GM04504 (cell line): ENCODE data around the gene LCNL1.

ENCODE experiments used
- DNase-seq: peaks from one replicate; pipeline ENCODE4 v3.0.0-alpha.2; 2012; ENCODE audit warnings: low read depth

LCNL1 gene

DNA sequence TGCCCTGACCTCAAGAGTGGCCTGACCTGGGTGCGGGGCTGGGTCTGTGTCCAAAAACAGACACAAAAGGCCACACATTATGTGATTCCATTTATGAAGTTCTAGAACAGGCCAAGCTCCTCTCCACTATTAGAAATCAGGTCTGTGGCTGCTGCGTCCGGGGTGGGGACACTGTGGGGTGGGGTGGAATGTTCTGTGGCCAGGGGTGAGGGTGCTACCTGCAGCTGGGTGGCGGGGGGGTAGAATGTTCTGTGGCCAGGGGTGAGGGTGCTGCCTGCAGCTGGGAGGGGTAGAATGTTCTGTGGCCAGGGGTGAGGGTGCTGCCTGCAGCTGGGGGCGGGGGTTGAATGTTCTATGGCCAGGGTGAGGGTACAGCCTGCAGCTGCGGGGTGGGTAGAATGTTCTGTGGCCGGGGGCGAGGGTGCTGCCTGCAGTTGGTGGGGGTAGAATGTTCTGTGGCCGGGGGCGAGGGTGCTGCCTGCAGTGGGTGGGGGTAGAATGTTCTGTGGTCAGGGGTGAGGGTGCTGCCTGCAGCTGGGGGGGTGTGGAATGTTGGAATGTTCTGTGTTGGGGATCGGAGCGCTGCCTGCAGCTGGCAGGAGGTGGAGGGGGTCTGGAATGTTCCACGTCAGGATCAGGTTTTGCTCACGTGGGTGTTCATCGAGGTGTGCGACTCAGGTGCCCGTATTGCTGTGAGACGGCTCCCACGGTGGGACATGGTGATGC lies 22.4 kb upstream of the LCNL1 start:
- no peak for DNase-seq

DNA sequence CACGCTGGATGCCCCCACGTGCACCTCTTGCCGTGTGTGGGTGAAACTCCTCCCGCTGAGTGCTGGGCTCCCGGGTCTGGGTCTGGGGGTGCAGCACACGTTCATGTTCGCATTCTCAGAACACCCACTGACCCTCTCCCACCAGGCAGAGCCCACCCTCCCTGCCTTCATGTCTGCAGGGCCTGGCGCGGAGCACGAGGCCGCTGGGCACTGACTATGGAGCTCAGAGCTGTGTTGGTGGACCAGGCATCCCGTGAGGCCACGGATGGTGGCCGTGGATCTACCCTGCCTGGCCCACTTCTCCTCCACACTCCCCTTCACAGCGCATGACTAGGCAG lies 21.9 kb upstream of the LCNL1 start:
- no peak for DNase-seq

DNA sequence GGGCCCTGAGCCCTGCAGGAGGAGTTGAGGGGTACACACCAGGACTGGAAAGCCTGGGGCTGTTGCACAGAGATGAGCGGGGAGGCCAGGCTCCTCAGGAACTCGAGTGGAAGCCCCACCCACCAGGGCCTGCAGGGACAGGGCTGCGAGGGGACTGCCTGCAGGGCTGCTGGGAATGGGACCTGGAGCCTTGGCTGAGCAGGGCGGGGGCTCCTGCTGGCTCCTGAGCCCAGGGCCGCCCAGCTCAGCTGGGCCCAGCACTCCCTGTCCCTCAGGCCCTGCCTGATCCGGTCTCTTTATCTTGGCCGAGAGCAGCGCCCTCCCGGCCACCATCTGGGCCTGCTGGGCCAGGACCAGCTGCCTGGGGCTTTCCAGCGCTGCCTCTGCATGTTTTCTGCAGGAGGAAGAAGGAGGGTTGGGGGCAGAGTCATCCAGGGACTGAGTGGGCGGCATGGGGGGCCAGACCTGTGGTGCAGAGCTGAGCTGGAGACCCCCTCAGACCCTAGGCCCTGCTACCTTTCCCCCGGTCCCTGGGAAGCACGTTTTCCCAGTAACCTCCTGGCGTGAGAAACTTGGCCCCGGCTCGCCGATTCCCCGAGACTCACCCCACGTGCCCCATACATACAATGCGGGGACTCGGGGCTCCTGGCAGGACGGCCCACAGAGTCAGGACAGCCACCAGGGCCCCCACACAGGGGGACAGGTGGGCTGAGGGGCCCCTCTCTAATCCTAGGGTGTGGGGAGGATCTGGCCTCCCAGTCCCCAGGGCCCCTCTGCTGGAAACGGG lies 21.3 kb upstream of the LCNL1 start:
- no peak for DNase-seq

DNA sequence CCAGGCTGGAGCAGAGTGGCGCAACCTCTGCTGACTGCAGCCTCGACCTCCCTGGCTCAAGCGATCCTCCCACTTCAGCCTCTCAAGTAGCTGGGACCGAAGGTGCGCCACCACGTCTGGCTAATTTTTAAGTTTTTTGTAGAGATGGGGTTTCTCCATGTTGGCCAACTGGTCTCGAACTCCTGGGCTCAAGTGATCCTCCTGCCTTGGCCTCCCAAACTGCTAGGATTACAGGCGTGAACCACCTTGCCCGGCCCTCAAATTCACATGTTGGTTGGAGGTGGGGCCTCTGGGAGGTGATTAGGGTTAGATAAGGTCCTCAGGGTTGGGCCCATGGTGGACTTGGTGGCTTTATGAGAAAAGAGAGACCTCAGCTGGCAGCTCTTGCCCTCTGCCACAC lies 20.6 kb upstream of the LCNL1 start:
- no peak for DNase-seq

DNA sequence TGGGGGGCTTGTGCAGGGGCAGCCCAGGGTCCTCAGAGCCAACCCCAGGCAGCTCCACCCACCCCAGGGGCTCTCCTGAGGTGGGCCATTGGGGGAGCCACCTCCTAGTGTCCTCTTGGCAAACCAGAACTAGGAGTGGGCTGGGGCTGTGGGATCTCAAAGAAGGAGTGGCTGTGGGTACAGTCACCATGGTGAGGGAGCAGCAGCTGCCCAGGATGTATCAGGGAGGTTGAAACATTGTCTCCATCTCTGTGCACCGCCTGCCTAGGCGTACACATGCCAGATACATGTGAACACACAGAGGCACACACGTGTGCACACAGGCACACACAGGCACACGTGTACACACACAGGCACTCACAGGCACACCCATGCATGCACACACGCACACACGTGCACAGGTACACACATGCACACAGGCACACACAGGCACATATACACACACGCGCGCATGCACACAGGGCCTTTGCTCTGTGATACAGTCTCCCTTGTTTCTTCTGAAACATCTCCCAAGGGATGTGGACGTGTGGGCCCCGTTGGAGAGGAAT lies 20.0 kb upstream of the LCNL1 start:
- no peak for DNase-seq

DNA sequence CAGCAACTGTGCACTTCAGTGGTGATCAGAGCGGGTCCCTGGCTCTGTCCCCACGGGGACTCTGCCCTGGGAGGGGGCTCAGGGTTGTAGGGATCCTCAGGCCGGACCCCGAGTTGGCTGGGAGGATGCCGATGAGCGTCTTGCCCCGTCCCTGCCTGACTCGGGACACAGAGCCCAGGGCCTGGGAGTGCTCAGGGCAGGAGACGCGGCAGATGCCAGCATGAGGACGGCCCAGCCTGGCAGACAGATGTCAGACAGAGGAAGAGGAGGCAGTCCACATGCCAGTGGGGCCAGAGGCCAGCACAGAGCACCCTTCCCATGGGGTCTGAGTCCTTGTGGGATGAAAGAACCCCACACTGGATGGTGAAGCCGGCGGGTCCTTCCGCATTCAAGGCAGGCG lies 19.5 kb upstream of the LCNL1 start:
- DNase-seq, result no peak

DNA sequence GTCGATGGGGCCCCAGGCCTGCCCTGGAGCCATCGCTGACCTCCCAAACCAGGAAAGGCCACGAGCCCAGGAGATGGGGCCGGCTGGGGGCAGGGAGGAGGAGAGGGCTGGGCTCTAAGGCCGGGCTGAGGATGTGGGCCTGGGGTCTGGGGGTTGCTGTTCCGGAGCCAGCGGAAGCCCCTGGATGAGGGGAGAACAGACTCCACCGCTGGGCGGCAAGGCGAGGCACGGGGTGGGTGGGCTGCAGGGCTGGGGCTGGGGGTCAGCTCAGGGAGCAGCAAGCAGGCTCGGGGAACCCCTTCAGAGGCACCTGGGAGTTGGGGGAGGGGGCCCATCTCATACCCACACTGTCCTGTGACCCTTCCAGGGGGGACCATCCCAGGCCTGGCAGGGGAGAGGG lies 19.0 kb upstream of the LCNL1 start:
- no peak for DNase-seq

- no peak for DNase-seq
Measured at GRCh38 chr9:136964171-136964689, 18.6 kb upstream of the LCNL1 start.

GRCh38 chr9:136964833-136965422 lies 17.9 kb upstream of the LCNL1 start:
- DNase-seq, result no peak

- DNase-seq, result no peak
Measured at GRCh38 chr9:136965771-136966484, 16.9 kb upstream of the LCNL1 start.

DNA sequence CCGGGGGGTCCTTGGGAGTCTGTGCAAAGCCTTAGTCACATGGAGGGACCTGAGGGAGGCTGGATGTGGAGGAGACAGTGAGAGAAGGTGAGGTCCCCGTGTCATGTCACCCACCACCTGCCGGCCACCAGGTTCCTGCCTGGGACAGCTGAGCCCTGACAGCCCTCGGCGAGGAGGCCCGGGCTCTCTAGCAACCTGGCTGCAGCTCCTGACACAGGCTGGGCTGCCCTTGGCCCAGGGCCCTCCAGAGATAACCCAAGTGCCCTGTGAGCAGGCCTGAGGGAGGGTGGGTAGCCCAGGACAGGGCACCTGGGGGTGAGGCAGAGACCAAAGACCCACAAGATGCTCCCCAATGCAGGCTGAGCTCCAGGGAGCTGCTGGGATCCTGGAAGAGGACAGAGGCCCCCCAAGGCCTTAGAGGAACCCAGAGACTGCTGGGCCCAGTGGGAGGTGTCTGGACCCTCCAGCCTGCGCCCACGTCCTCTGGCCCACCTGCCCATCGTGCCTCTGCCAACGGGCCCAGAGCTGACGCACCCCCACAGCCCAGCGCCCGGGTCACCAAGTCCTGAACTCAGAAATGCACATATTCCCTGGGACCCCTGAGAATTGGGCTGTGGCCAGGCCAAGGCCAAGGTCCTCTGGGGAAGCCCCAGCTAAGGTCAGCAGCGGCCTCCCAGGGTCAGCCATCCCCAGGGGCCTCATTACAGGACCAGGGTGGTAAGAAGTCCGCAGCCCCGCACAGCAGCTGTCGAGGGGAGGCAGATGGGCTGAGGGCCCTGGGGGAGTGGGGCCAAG lies 14.3 kb upstream of the LCNL1 start:
- DNase-seq, result no peak

DNA sequence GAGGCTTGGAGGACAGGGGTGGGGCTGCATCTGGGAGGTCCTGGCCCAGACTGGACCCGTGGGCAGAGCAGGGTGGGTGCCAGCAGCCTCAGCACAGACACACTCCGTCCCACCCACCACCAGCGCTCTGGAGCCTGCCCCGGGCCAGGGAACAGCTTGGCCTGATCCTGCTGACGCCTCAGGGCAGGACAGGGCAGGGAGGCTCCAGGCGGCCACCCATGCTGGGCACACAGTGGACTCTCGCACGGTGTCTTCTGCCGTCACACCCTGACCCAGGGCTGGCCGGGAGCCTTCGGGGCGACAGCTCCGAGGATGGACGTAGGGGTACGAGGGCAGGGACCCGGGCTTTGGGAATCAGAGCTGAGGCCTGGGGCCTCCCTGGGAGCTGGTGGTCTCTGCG lies 13.6 kb upstream of the LCNL1 start:
- no peak for DNase-seq

- DNase-seq, result no peak
Measured at GRCh38 chr9:136969774-136970173, 13.0 kb upstream of the LCNL1 start.

DNA sequence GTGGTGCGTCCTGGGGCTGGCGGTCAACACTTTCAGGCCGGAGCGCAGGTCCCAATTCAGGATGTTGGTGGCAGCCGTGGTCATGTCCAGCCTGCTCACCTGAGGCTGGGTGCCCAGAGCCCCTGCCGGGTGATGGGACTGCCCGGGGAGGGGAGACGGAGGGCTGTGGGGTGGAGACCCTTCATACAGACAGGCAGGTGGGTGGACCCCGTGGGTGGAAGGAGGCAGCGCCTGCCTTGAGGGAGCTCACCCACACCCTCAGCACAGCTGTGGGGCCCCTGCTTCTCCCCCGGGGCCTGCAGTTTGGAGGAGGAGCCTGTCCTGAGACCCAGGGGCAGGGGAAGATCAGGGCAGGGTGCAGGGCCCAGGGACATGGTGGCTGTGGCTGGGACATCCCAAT lies 12.4 kb upstream of the LCNL1 start:
- DNase-seq, result no peak

- no peak for DNase-seq
Measured at GRCh38 chr9:136971746-136972145, 11.0 kb upstream of the LCNL1 start.

DNA sequence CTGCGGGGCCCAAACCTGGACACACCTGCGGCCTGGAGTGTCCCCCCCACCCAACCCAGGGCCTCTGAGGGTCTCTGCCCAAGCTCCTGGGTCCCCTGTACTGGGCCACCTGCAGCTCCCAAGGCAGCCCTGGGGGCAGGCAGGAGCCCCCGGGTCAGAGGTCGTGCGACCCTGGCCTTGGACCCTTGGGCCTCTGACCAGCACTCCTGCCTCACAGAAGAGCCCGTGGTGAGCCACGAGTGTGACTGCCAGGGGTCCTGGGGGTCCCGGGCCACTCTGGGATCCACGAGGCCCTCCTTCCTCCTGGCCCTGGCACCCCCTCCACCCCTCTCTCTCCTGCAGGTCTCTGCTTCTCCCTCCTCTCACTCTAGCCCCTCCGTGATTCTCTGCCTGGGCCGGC lies 10.5 kb upstream of the LCNL1 start:
- DNase-seq, result no peak

DNA sequence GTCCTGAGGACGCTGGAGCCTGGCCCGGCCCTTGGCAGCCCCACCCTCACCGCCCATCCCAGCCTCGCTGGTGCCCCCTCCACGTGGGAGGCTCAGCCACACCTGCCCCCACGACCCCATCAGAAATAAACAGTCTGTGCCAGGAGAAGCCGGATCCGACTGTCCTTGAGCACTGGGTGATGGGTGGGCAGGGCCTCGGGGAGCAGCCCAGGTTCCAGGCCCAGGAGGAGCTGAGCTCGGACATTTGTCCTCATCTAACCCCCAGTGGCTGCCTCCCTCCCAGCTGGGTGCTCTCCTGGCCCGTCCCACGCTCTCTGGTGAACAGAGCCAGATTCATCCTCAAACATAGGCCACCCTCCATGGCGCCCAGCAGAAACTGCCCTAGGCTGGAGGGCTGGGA lies 10.1 kb upstream of the LCNL1 start:
- DNase-seq, result no peak

GRCh38 chr9:136973618-136974617 lies 8.9 kb upstream of the LCNL1 start:
- DNase-seq, result no peak

DNA sequence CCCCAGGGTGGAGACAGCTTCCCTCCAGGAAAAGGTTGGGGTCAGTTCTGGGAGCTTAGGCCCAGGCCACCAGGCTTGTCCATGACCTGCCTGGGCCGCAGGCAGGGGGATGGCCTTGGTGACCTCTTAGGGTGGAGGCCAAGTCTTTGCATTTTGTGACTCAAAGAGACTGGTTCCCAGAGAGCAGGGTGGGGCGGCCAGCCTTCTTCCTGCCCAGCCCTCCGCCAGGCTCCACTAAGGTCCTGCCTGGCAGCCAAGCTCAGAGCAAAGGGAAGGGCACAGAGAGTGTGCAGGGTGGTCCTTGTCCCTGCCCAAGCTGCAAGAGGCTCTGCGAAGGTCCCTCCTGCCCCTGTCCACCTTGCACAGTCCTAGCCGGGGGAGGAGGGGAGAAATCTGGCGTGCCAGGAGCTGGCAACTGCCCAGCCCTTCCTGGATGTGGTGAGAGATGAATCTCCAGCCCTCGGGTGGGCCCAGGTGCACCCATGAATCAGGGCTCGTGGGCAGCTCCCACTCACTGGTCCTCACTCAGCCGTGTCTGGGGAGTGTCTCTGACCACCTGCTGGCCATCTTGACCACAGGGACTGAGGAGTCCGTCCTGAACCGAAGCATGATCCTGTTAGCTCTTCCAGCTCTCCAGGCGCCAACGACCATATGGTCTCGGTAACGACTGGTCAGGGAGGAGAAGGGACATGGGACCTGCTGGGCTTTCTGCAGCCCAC lies 7.8 kb upstream of the LCNL1 start:
- DNase-seq, result no peak

- DNase-seq, result no peak
Measured at GRCh38 chr9:136975644-136976043, 7.1 kb upstream of the LCNL1 start.
